Measurements from ENCODE around the gene KIF5A. TPM values are rescaled to one million over a fixed set of nuclear protein-coding genes. Genes with fewer than 3 reads are reported as not detected.

Gene KIF5A
- polyA plus RNA-seq, 3 donors = 0.01 TPM; not detected in 2

- TF ChIP-seq CTCF (IDR thresholded peaks at IDR 0.05) = no peak
- DNase-seq = no peak
- Histone ChIP-seq H3K27me3 (ENCODE audit: control insufficient read depth in 2 of 2, insufficient read depth in 2 of 2, low read length in 2 of 2) (peaks cover 24 to 27% of the 10 kb centered on the region in 2 donors), H2AFZ (ENCODE audit: insufficient read depth, low read depth, low read length, poor library complexity, severe bottlenecking) (peak overlapping the region; percentile 98), H3K9me3 (replicated peaks in 1 of 2; ENCODE audit: control insufficient read depth in 1 of 2, insufficient read depth in 1 of 2, low read length in 2 of 2) (no peaks in the 10 kb centered on the region), H3K79me2 (ENCODE audit: insufficient read depth, low read length) (peaks cover 27% of the 10 kb centered on the region), H3K4me2 (replicated peaks; ENCODE audit: extremely low read depth, low read length, poor library complexity, severe bottlenecking) (peak overlapping the region; percentile 94), H3K36me3 (replicated peaks in 1 of 2; ENCODE audit: control insufficient read depth in 1 of 2, insufficient read depth in 2 of 2, low read length in 2 of 2) (peaks cover 7 to 28% of the 10 kb centered on the region in 2 donors), H3K4me3 (replicated peaks in 1 of 3; ENCODE audit: low read depth in 2 of 3, low read length in 3 of 3) (peak overlapping the region; percentile 73 to 96 (median 94)), H3K9ac (ENCODE audit: insufficient read depth, low read length, poor library complexity, severe bottlenecking) (peak overlapping the region; percentile 93), H3K27ac (ENCODE audit: low read depth in 1 of 2, low read length in 2 of 2) (peak overlapping the region in 1 of 2 donors; percentile 82), H3K4me1 (ENCODE audit: control insufficient read depth in 1 of 2, insufficient read depth in 2 of 2, low read length in 2 of 2) (peaks cover 18 to 42% of the 10 kb centered on the region in 2 donors), H4K20me1 (ENCODE audit: insufficient read depth, low read length) (peaks cover 5% of the 10 kb centered on the region)
- peaks cover 24 to 27% (median 26%) of the 10 kb centered on the region in 3 donors for H3K27me3 Mint-ChIP-seq (ENCODE audit: low read depth in 3 of 3)
- intact Hi-C loops (cut with micrococcal nuclease) = loop anchor here (5.0 to 10.0 kb wide), 3 partner anchors 69 to 209 kb away; partner anchors contain the start of genes ARHGAP9 (in 2 of the 2), CDK4 (in 1 of the 2) and MARCHF9 (in 1 of the 2)
- peak overlapping the region; percentile 99 to 100 for H3K4me3 Mint-ChIP-seq
- H3K36me3 Mint-ChIP-seq = peaks cover 30 to 31% of the 10 kb centered on the region in 2 donors
- peaks cover 50% of the 10 kb centered on the region for H3K4me1 Mint-ChIP-seq
- 93% methylated on average over 7 of the region's 15 CpGs for WGBS (ENCODE audit: insufficient coverage)
- peak overlapping the region in 6 of 7 donors; percentile 66 to 96 (median 90) for H3K27ac Mint-ChIP-seq
- H3K9me3 Mint-ChIP-seq = peaks cover 0 to 10% (median 2%) of the 10 kb centered on the region in 7 donors
These were observed 3.9 kb upstream of the KIF5A start for GRCh38 chr12:57545809-57546437.

GRCh38 chr12:57546438-57547287, 3.2 kb upstream of the KIF5A start, which contains the start of gene DCTN2:
Gene DCTN2, minus strand, starts transcription at chr12:57547192. Its CDS starts 129 bp downstream, at chr12:57547063.
- under 1% methylated on average over 56 of the region's 56 CpGs for WGBS (ENCODE audit: insufficient coverage)
- peak; percentile 93 to 97 (median 95) for DNase-seq
- peak within 1 kb of the TSS; percentile 73 to 96 (median 94) for H3K4me3 ChIP-seq (replicated peaks in 1 of 3; ENCODE audit: low read depth in 2 of 3, low read length in 3 of 3)
- peaks cover 2% of the 10 kb centered on the region for H4K20me1 ChIP-seq (ENCODE audit: insufficient read depth, low read length)
- peak within 1 kb of the TSS; percentile 23 to 82 for H3K27ac ChIP-seq (ENCODE audit: low read depth in 1 of 2, low read length in 2 of 2)
- Mint-ChIP-seq H3K27ac (peak within 1 kb of the TSS; percentile 84 to 96 (median 88)), H3K36me3 (peaks cover 24 to 26% of the 10 kb centered on the region in 2 donors), H3K4me3 (peak within 1 kb of the TSS; percentile 99 to 100), H3K9me3 (peaks cover 0 to 11% (median 2%) of the 10 kb centered on the region in 7 donors), H3K4me1 (peaks cover 48% of the 10 kb centered on the region), H3K27me3 (ENCODE audit: low read depth in 3 of 3) (peaks cover 31 to 35% (median 31%) of the 10 kb centered on the region in 3 donors)
- peak within 1 kb of the TSS; percentile 94 for H3K4me2 ChIP-seq (replicated peaks; ENCODE audit: extremely low read depth, low read length, poor library complexity, severe bottlenecking)
- peaks cover 27% of the 10 kb centered on the region for H3K79me2 ChIP-seq (ENCODE audit: insufficient read depth, low read length)
- no peak for TF ChIP-seq CTCF (IDR thresholded peaks at IDR 0.05)
- peaks cover 25 to 34% of the 10 kb centered on the region in 2 donors for H3K27me3 ChIP-seq (ENCODE audit: control insufficient read depth in 2 of 2, insufficient read depth in 2 of 2, low read length in 2 of 2)
- no peaks in the 10 kb centered on the region for H3K9me3 ChIP-seq (replicated peaks in 1 of 2; ENCODE audit: control insufficient read depth in 1 of 2, insufficient read depth in 1 of 2, low read length in 2 of 2)
- H3K9ac ChIP-seq (ENCODE audit: insufficient read depth, low read length, poor library complexity, severe bottlenecking) = peak within 1 kb of the TSS; percentile 93
- peak within 1 kb of the TSS; percentile 98 for H2AFZ ChIP-seq (ENCODE audit: insufficient read depth, low read depth, low read length, poor library complexity, severe bottlenecking)
- intact Hi-C loops (cut with micrococcal nuclease) = loop anchor here (5.0 to 10.0 kb wide), 3 partner anchors 69 to 208 kb away; partner anchors contain the start of genes ARHGAP9 (in 2 of the 2), CDK4 (in 1 of the 2) and MARCHF9 (in 1 of the 2)
- peaks cover 2 to 21% of the 10 kb centered on the region in 2 donors for H3K36me3 ChIP-seq (replicated peaks in 1 of 2; ENCODE audit: control insufficient read depth in 1 of 2, insufficient read depth in 2 of 2, low read length in 2 of 2)
- H3K4me1 ChIP-seq (ENCODE audit: control insufficient read depth in 1 of 2, insufficient read depth in 2 of 2, low read length in 2 of 2) = peaks cover 18 to 42% of the 10 kb centered on the region in 2 donors

Data from CD14-positive monocyte (primary cell).